WI38 (cell line): ENCODE measurements around the gene MAML3.

ENCODE experiments used
- H3K4me3 ChIP-seq: 2 replicates; pipeline ENCODE4 v1.5.1; 2011; ENCODE audit warnings: low read depth, mild to moderate bottlenecking, control low read depth, low read length
- TF ChIP-seq, protein P1 (sequence below): IDR thresholded peaks from 2 replicates; pipeline ENCODE4 v1.5.1; 2012; ENCODE audit warnings: low read depth, mild to moderate bottlenecking, control low read depth, low read length

The MAML3 gene

GRCh38 chr4:140116442-140117104 is 37.4 kb downstream of the MAML3 start:
- H3K4me3 ChIP-seq = no peak overlapping the region
- TF ChIP-seq, protein P1, sequence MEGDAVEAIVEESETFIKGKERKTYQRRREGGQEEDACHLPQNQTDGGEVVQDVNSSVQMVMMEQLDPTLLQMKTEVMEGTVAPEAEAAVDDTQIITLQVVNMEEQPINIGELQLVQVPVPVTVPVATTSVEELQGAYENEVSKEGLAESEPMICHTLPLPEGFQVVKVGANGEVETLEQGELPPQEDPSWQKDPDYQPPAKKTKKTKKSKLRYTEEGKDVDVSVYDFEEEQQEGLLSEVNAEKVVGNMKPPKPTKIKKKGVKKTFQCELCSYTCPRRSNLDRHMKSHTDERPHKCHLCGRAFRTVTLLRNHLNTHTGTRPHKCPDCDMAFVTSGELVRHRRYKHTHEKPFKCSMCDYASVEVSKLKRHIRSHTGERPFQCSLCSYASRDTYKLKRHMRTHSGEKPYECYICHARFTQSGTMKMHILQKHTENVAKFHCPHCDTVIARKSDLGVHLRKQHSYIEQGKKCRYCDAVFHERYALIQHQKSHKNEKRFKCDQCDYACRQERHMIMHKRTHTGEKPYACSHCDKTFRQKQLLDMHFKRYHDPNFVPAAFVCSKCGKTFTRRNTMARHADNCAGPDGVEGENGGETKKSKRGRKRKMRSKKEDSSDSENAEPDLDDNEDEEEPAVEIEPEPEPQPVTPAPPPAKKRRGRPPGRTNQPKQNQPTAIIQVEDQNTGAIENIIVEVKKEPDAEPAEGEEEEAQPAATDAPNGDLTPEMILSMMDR = no peak

GRCh38 chr4:140115140-140115539 is 38.8 kb downstream of the MAML3 start:
- H3K4me3 ChIP-seq = no peak overlapping the region
- TF ChIP-seq, protein P1 = no peak

GRCh38 chr4:140113653-140114052 is 40.3 kb downstream of the MAML3 start:
- TF ChIP-seq, protein P1 = no peak
- no peak overlapping the region for H3K4me3 ChIP-seq

DNA sequence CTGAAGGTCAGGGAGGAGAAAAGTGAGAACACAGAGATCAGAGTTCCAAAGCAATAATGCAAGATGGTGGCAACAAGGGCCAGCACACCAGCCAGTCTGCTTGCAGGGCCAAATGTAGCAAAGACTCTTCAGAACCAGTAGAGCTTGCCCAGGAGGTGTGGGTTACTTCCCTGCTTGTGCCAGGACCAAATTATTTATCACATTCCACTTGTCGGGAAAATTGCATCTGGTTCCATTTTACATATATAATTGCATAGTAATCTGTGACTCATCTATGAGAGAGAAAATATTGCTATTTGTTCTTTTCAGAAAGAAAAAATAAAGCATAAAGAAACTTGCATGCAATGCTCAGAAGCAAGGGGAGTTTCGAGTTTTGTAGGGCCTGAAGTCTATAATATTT is 41.4 kb downstream of the MAML3 start:
- H3K4me3 ChIP-seq = no peak overlapping the region
- TF ChIP-seq, protein P1 = no peak

DNA sequence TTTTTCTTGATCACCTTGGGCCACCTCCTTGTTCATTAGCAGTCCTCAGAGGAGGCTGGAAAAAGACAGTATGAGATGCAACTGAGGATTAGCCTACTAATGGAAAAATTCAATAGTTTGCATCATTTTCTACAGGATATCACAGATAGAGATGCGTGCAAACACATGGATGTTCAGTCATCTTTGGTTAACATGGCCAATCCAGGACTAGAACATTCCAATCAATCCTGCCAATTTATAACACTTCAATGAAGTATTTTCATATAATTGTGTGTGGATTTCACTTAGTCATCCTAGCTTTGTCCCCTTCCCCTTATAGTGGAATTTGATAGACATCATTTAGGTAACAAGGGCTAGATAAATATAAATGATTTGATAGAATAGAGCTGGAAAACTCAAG is 42.7 kb downstream of the MAML3 start:
- TF ChIP-seq, protein P1 = no peak
- no peak overlapping the region for H3K4me3 ChIP-seq

DNA sequence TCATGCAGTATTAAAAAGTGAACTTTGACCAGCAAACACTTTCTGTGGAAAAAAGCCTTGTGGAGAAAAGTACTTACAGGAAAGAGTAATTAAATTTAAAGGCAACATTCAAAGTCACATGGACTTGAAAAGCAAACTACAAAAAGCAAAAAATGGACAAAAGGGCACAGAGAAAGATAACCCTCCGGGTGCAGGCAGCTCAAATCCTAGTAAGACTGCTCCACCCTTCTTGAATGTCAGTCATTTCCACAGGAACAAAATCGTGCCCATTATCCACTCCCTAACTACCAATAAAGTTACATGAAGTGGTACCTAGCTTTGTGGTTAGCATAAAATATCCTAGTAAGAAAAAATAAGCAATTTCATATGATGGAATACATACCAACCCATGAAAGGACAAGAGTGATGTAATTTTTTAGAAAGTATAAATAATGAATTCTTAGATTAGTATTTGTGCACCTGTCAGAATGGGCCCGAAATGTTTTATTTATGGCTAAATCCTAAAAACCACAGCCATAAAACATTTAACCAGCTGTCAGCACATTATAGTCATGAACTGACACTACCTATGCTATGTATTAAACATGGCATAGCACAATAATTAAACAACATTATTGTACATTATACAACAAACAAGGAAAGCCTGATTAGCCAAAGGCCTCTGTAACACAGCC is 43.3 kb downstream of the MAML3 start:
- no peak overlapping the region for H3K4me3 ChIP-seq
- TF ChIP-seq, protein P1 = no peak

GRCh38 chr4:140109737-140110136 is 44.2 kb downstream of the MAML3 start:
- H3K4me3 ChIP-seq = no peak overlapping the region
- TF ChIP-seq, protein P1 = no peak
